Adrenal gland (tissue), 5 donors: ENCODE data around the gene NKX1-2.

Experiments used
- POLR2A ChIP-seq, 2 donors: fragments of 450-650 bp; IDR thresholded peaks; one replicate each; pipeline ENCODE4 v1.6.1; 2017; ENCODE audit warnings: antibody characterized with exemption in 2 of 2, mild to moderate bottlenecking in 2 of 2, moderate library complexity in 1 of 2
- TF ChIP-seq, protein P1 (sequence below), 6 experiments: fragments of 450-650 bp in 4 of 6; fragments of 200-600 bp in 2 of 6; sonication (generic) in 1 of 6; IDR thresholded peaks; 1 replicate in 5 of 6; 2 replicates in 1 of 6; pipeline versions ENCODE4 v1.5.1 to v1.8.0; 2016 to 2021; ENCODE audit warnings: antibody characterized with exemption in 6 of 6, mild to moderate bottlenecking in 2 of 6, moderate library complexity in 1 of 6
- donor health status: DM: no; HTN: no; CAD: no.

DNA sequence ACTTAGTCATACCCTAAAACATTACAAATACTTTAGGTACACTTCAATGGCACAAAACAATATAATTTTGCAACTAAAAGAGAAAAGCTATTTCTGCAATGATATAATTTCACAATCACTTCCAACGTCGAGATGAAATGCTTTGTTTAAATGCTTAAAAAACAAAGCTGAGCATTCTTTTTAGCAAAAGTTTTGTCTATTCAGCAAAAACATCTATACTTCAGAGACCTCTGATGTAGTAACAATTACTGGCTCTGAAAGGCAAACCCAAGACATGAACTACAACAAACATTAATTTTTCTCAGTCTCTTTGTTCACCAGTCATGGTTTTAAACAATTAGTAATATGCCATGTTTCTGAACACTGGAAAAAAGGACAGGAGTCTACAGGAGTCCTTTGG lies 47.6 kb downstream of the NKX1-2 start:
- TF ChIP-seq, protein P1, sequence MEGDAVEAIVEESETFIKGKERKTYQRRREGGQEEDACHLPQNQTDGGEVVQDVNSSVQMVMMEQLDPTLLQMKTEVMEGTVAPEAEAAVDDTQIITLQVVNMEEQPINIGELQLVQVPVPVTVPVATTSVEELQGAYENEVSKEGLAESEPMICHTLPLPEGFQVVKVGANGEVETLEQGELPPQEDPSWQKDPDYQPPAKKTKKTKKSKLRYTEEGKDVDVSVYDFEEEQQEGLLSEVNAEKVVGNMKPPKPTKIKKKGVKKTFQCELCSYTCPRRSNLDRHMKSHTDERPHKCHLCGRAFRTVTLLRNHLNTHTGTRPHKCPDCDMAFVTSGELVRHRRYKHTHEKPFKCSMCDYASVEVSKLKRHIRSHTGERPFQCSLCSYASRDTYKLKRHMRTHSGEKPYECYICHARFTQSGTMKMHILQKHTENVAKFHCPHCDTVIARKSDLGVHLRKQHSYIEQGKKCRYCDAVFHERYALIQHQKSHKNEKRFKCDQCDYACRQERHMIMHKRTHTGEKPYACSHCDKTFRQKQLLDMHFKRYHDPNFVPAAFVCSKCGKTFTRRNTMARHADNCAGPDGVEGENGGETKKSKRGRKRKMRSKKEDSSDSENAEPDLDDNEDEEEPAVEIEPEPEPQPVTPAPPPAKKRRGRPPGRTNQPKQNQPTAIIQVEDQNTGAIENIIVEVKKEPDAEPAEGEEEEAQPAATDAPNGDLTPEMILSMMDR (IDR thresholded peaks at IDR 0.05) = no peak
- TF ChIP-seq POLR2A (IDR thresholded peaks at IDR 0.05) = no peak
